ENCODE data around the gene BABAM2. TPM values are rescaled to one million over a fixed set of nuclear protein-coding genes. Genes with fewer than 3 reads are reported as not detected.
"Not testable (repeated sequence)": the region's sequence is repeated elsewhere in the genome, so short reads cannot be mapped to it uniquely, and the experiment has no call there.

Gene BABAM2
- total and polyA plus RNA-seq, 8 donors: 27.1 to 49.2 (median 28.4) TPM

DNA sequence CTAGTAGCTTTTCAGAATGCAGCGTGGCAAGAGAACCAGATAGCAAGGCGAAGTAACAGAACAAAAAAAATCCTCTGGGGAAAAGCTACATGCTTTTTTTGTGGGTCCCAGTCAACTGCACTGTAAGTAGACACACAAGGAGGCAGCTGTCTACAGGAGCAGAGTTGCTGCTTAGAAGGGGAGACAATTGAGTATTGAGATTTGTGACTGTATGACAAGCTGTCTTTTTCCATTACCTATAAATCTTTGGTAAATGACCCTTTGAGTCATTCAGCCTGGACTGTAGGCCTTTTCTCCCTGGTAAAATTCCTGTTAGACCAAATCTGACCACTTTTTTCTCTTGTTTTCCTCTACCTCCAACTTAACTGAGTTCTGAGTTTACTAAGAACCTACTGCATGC lies 358.0 kb downstream of the BABAM2 start:
- no peak for DNase-seq
- Histone ChIP-seq H3K27me3 (no peaks in the 10 kb centered on the region), H3K4me3 (no peak overlapping the region), H3K36me3 (peaks cover 0 to 5% of the 10 kb centered on the region in 2 donors), H3K27ac (no peak overlapping the region), H3K4me1 (no peaks in the 10 kb centered on the region), H3K9me3 (no peaks in the 10 kb centered on the region)
- intact Hi-C loops (cut with DNase I): no loop called here
- TF ChIP-seq, protein P1, sequence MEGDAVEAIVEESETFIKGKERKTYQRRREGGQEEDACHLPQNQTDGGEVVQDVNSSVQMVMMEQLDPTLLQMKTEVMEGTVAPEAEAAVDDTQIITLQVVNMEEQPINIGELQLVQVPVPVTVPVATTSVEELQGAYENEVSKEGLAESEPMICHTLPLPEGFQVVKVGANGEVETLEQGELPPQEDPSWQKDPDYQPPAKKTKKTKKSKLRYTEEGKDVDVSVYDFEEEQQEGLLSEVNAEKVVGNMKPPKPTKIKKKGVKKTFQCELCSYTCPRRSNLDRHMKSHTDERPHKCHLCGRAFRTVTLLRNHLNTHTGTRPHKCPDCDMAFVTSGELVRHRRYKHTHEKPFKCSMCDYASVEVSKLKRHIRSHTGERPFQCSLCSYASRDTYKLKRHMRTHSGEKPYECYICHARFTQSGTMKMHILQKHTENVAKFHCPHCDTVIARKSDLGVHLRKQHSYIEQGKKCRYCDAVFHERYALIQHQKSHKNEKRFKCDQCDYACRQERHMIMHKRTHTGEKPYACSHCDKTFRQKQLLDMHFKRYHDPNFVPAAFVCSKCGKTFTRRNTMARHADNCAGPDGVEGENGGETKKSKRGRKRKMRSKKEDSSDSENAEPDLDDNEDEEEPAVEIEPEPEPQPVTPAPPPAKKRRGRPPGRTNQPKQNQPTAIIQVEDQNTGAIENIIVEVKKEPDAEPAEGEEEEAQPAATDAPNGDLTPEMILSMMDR (IDR thresholded peaks at IDR 0.05): no peak
- ATAC-seq: no peak

DNA sequence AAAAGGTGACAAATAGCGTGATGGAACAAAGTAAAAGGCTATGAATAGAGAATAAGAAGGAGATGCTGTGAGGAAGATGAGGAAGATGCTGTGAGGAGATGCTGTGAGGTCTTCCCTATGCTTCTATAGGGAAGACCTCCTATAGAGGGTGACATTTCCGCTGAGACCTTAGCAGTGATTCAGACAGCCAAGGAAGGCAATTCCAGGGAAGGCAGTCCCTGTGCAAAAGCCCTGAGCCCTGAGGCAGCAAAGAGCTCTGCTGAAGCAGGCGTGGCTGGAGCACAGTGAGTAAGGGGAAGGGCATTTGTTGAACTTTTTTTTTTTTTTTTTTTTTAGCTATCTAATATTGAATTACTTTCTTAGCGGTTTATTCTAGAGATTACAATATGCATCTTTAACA lies 359.5 kb downstream of the BABAM2 start:
- H3K27me3 ChIP-seq: no peaks in the 10 kb centered on the region
- peaks cover 0 to 5% of the 10 kb centered on the region in 2 donors for H3K36me3 ChIP-seq
- ATAC-seq (no peak), DNase-seq (no peak)
- intact Hi-C loops (cut with DNase I): no loop called here
- TF ChIP-seq, protein P1 (IDR thresholded peaks at IDR 0.05): no peak
- H3K4me1 ChIP-seq: no peaks in the 10 kb centered on the region
- no peak overlapping the region for H3K4me3 ChIP-seq
- no peaks in the 10 kb centered on the region for H3K9me3 ChIP-seq
- no peak overlapping the region for H3K27ac ChIP-seq

DNA sequence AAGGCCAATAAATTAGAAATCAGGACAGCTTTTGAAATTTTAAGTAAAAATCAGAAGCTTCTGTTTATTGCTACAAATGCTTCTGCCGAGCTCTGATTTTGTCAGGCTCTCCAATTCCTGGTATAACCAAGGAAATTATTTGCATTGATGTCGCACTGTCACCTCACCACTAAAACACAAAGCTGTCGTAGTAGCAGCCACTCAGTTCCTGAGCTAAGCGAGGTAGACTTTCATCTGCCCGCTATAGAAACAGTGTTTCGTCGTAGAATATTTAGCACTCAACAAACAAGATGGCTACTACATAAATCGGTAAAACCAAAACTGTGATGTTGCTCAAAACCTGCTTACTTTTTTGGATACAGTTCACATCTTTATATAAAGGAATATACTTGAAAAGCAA lies 360.8 kb downstream of the BABAM2 start:
- Histone ChIP-seq H3K36me3 (no peaks in the 10 kb centered on the region), H3K4me3 (no peak overlapping the region), H3K27ac (no peak overlapping the region), H3K27me3 (no peaks in the 10 kb centered on the region), H3K4me1 (no peaks in the 10 kb centered on the region), H3K9me3 (no peaks in the 10 kb centered on the region)
- ATAC-seq (no peak), DNase-seq (no peak)
- intact Hi-C loops (cut with DNase I): no loop called here
- TF ChIP-seq, protein P1 (IDR thresholded peaks at IDR 0.05): no peak

DNA sequence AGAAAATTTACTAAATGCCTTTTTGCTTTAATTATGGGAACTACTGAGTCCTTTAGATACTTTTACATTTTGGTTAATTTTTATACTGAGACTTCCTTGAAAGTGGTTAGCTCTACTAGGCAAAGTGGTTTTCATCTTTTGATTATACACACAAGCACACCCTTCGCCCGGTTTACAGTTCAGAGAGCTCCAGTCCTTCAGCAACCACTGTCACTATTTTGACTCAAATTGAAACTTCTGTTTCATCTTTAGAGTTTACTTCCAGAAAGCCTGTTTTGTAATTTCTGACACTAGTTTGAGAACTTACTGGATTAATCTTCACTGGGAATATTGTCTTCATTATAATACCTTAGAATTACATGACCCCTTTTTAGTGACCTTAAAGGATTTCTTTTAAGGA lies 361.8 kb downstream of the BABAM2 start:
- H3K27me3 ChIP-seq: no peaks in the 10 kb centered on the region
- no peak for ATAC-seq

DNA sequence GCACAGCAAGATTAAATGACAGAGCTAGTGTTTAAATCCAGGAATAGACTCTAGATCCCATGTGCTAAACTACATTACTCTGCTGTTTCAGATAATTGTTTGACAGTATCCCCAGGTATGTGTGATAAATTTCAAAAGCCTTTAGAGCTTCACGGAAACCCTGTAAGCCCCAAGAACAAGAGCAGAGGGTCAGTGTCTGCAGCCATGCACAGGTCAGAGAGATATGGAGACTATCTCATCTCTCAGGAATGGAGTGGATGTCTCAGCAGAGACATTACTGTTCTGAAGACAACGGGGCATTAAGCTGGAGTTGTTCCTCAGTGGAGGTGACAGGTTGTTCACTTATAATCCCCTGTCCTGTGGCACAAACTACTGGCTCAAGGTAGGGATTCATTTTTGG lies 363.0 kb downstream of the BABAM2 start:
- intact Hi-C loops (cut with DNase I): no loop called here
- H3K27ac ChIP-seq: no peak overlapping the region
- H3K4me3 ChIP-seq: no peak overlapping the region
- H3K9me3 ChIP-seq: no peaks in the 10 kb centered on the region
- no peaks in the 10 kb centered on the region for H3K4me1 ChIP-seq
- no peaks in the 10 kb centered on the region for H3K36me3 ChIP-seq
- ATAC-seq (no peak), DNase-seq (no peak)
- H3K27me3 ChIP-seq: no peaks in the 10 kb centered on the region
- TF ChIP-seq, protein P1 (IDR thresholded peaks at IDR 0.05): no peak

More for the DNA sequence above, 361.8 kb downstream of the BABAM2 start:
- Histone ChIP-seq H3K9me3 (no peaks in the 10 kb centered on the region), H3K27ac (no peak overlapping the region), H3K4me1 (no peaks in the 10 kb centered on the region), H3K36me3 (no peaks in the 10 kb centered on the region), H3K4me3 (no peak overlapping the region)
- DNase-seq: no peak
- TF ChIP-seq, protein P1 (IDR thresholded peaks at IDR 0.05): no peak
- intact Hi-C loops (cut with DNase I): no loop called here

DNA sequence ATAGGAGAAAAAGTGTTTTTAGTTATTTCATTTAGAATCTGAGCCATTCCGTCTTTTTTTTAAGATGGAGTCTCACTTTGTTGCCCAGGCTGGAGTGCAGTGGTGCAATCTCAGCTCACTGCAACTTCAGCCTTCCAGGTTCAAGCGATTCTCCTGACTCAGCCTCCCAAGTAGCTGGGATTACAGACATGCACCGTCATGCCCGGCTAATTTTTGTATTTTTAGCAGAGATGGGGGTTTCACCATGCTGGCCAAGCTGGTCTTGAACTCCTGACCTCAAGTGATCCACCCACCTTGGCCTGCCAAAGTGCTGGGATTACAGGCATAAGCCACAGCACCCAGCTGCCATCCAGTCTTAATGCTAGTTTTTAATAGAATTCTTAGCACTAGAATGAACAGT lies 364.7 kb downstream of the BABAM2 start:
- intact Hi-C loops (cut with DNase I): not testable (repeated sequence)

More for the DNA sequence above, 364.7 kb downstream of the BABAM2 start:
- not testable (repeated sequence) for H3K4me3 ChIP-seq, H3K27ac ChIP-seq, DNase-seq, H3K4me1 ChIP-seq, H3K9me3 ChIP-seq, H3K27me3 ChIP-seq, ATAC-seq, H3K36me3 ChIP-seq

All from left lung (tissue), 10 donors.